PC-9 (cell line): Measurements from ENCODE around the gene OSTM1.

Experiments
- EZH2 ChIP-seq: fragments of 200-600 bp; sonication (generic); IDR thresholded peaks from 2 replicates; pipeline ENCODE4 v1.8.0; 2017; ENCODE audit warnings: antibody characterized with exemption, low read depth
- TF ChIP-seq, protein P1 (sequence below): fragments of 200-600 bp; sonication (generic); conservative IDR thresholded peaks from 2 replicates; pipeline ENCODE4 v1.6.1; 2017; ENCODE audit warnings: mixed run types, antibody characterized with exemption, mild to moderate bottlenecking, moderate library complexity

GRCh38 chr6:108091288-108091687 is 16.7 kb upstream of the OSTM1 start:
- TF ChIP-seq, protein P1, sequence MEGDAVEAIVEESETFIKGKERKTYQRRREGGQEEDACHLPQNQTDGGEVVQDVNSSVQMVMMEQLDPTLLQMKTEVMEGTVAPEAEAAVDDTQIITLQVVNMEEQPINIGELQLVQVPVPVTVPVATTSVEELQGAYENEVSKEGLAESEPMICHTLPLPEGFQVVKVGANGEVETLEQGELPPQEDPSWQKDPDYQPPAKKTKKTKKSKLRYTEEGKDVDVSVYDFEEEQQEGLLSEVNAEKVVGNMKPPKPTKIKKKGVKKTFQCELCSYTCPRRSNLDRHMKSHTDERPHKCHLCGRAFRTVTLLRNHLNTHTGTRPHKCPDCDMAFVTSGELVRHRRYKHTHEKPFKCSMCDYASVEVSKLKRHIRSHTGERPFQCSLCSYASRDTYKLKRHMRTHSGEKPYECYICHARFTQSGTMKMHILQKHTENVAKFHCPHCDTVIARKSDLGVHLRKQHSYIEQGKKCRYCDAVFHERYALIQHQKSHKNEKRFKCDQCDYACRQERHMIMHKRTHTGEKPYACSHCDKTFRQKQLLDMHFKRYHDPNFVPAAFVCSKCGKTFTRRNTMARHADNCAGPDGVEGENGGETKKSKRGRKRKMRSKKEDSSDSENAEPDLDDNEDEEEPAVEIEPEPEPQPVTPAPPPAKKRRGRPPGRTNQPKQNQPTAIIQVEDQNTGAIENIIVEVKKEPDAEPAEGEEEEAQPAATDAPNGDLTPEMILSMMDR = no peak
- no peak for TF ChIP-seq EZH2
